22Rv1 (cell line): Measurements from ENCODE around the gene SCN1A.

ENCODE experiments used
- H3K27ac ChIP-seq: fragments of 450-650 bp; 2 replicates; pipeline ENCODE4 v1.5.1; 2017
- CTCF ChIP-seq: fragments of 450-650 bp; IDR thresholded peaks from 2 replicates; pipeline ENCODE4 v1.5.1; 2017; ENCODE audit warnings: mild to moderate bottlenecking
- ZFX ChIP-seq: fragments of 450-650 bp; IDR thresholded peaks from 2 replicates; pipeline ENCODE4 v1.6.1; 2017; ENCODE audit warnings: antibody characterized with exemption, borderline replicate concordance

The SCN1A gene

GRCh38 chr2:165970663-165971062, 157.2 kb downstream of the SCN1A start:
- TF ChIP-seq ZFX (no peak), CTCF (no peak)
- H3K27ac ChIP-seq, result no peak overlapping the region

- H3K27ac ChIP-seq, result no peak overlapping the region
- no peak for TF ChIP-seq CTCF
- TF ChIP-seq ZFX, result no peak
Observed at GRCh38 chr2:165969227-165969626, 158.6 kb downstream of the SCN1A start.

- TF ChIP-seq CTCF (no peak), ZFX (no peak)
- no peak overlapping the region for H3K27ac ChIP-seq
Observed at GRCh38 chr2:165967746-165968145, 160.1 kb downstream of the SCN1A start.

- no peak overlapping the region for H3K27ac ChIP-seq
- TF ChIP-seq ZFX (no peak), CTCF (no peak)
Observed at GRCh38 chr2:165961818-165962217, 166.0 kb downstream of the SCN1A start.

GRCh38 chr2:165959371-165959770, 168.4 kb downstream of the SCN1A start:
- TF ChIP-seq ZFX, result no peak
- no peak for TF ChIP-seq CTCF

GRCh38 chr2:165958313-165958960, 169.4 kb downstream of the SCN1A start:
- TF ChIP-seq CTCF (no peak), ZFX (no peak)
- H3K27ac ChIP-seq, result no peak overlapping the region

More at GRCh38 chr2:165959371-165959770, 168.4 kb downstream of the SCN1A start:
- no peak overlapping the region for H3K27ac ChIP-seq

- no peak for TF ChIP-seq ZFX
- no peak for TF ChIP-seq CTCF
- peak overlapping the region; percentile 55 for H3K27ac ChIP-seq
Observed at GRCh38 chr2:165957030-165957675, 170.7 kb downstream of the SCN1A start.
